Neural cell (in vitro differentiated cells): ENCODE measurements around the gene TNFRSF6B. TPM values are rescaled to one million over a fixed set of nuclear protein-coding genes. Genes with fewer than 3 reads are reported as not detected.
"Not testable (repeated sequence)": the region's sequence is repeated elsewhere in the genome, so short reads cannot be mapped to it uniquely, and the experiment has no call there.

Experiments
- H2AFZ ChIP-seq: fragments of 200-600, 300-800 bp; sonication (generic), shearing (Covaris generic); 2 replicates; pipeline ENCODE4 v1.6.0; 2014; ENCODE audit warnings: low read depth, mild to moderate bottlenecking, antibody characterized with exemption, low read length, moderate library complexity
- H3F3A ChIP-seq: fragments of 200-600 bp; shearing (Covaris generic); 2 replicates; pipeline ENCODE4 v1.6.1; 2016; ENCODE audit warnings: mild to moderate bottlenecking, moderate library complexity, mixed read lengths, antibody characterized with exemption, low read length; ENCODE audit not compliant: insufficient read depth, poor library complexity, severe bottlenecking
- H3K27ac ChIP-seq: fragments of 200-600, 300-800 bp; sonication (generic), shearing (Covaris generic); 2 replicates; pipeline ENCODE4 v1.5.1; 2014; ENCODE audit warnings: mild to moderate bottlenecking, low read length, moderate library complexity
- H3K27me3 ChIP-seq: fragments of 300-800, 200-600 bp; sonication (generic), shearing (Covaris generic); 2 replicates; pipeline ENCODE4 v1.6.0; 2014; ENCODE audit warnings: mild to moderate bottlenecking, low read depth, low read length, moderate library complexity; ENCODE audit not compliant: insufficient read depth
- H3K36me3 ChIP-seq: fragments of 300-800, 200-600 bp; sonication (generic), shearing (Covaris generic); 2 replicates; pipeline ENCODE4 v1.5.1; 2014; ENCODE audit warnings: mild to moderate bottlenecking, antibody characterized with exemption, low read length, moderate library complexity; ENCODE audit not compliant: insufficient read depth
- H3K4me2 ChIP-seq: fragments of 300-800, 200-600 bp; sonication (generic), shearing (Covaris generic); 2 replicates; pipeline ENCODE4 v1.6.0; 2014; ENCODE audit warnings: mild to moderate bottlenecking, low read length
- H3K4me3 ChIP-seq: fragments of 300-800, 200-600 bp; sonication (generic), shearing (Covaris generic); 2 replicates; pipeline ENCODE4 v1.5.1; 2014; ENCODE audit warnings: mild to moderate bottlenecking, low read length, moderate library complexity
- H3K79me2 ChIP-seq: fragments of 200-600 bp; shearing (Covaris generic); replicated peaks from 2 replicates; pipeline ENCODE4 v1.6.0; 2014; ENCODE audit warnings: mild to moderate bottlenecking, low read length, moderate library complexity; ENCODE audit not compliant: insufficient read depth
- H3K9ac ChIP-seq: fragments of 300-800, 200-600 bp; sonication (generic), shearing (Covaris generic); 2 replicates; pipeline ENCODE4 v1.6.1; 2016; ENCODE audit warnings: mild to moderate bottlenecking, low read length, mixed read lengths
- H3K9me2 ChIP-seq: fragments of 200-600 bp; shearing (Covaris generic); 2 replicates; pipeline ENCODE4 v1.6.1; 2016; ENCODE audit warnings: mild to moderate bottlenecking, low read length, mixed read lengths; ENCODE audit not compliant: insufficient read depth
- H3K9me3 ChIP-seq: fragments of 200-600, 300-800 bp; sonication (generic), shearing (Covaris generic); 2 replicates; pipeline ENCODE4 v1.6.1; 2016; ENCODE audit warnings: mild to moderate bottlenecking, mixed run types, low read length, moderate library complexity, mixed read lengths
- H4K20me1 ChIP-seq: fragments of 200-600 bp; shearing (Covaris generic); 2 replicates; pipeline ENCODE4 v1.6.1; 2016; ENCODE audit warnings: mild to moderate bottlenecking, mixed run types; ENCODE audit not compliant: insufficient read depth
- CTCF ChIP-seq: fragments of 450-650 bp; IDR thresholded peaks from 2 replicates; pipeline ENCODE4 v1.5.1; 2014; ENCODE audit warnings: antibody characterized with exemption, mild to moderate bottlenecking, moderate library complexity; ENCODE audit not compliant: poor library complexity, severe bottlenecking
- EP300 ChIP-seq: fragments of 450-650 bp; conservative IDR thresholded peaks from 2 replicates; pipeline ENCODE4 v1.6.1; 2014; ENCODE audit warnings: antibody characterized with exemption, mild to moderate bottlenecking, moderate library complexity; ENCODE audit not compliant: poor library complexity, severe bottlenecking
- EZH2 ChIP-seq: fragments of 200-600, 300-800 bp; shearing (Covaris generic), sonication (generic); IDR thresholded peaks from 2 replicates; pipeline ENCODE4 v1.6.1; 2014; ENCODE audit warnings: antibody characterized with exemption, low read length, borderline replicate concordance, mild to moderate bottlenecking; ENCODE audit not compliant: insufficient read depth, poor library complexity, severe bottlenecking
- MXI1 ChIP-seq: fragments of 450-650 bp; conservative IDR thresholded peaks from 2 replicates; pipeline ENCODE4 v1.6.1; 2014; ENCODE audit warnings: antibody characterized with exemption, mild to moderate bottlenecking; ENCODE audit not compliant: poor library complexity, severe bottlenecking
- POLR2AphosphoS5 ChIP-seq: IDR thresholded peaks from 2 replicates; pipeline ENCODE4 v1.6.1; 2012
- RAD21 ChIP-seq: fragments of 450-650 bp; conservative IDR thresholded peaks from 2 replicates; pipeline ENCODE4 v1.6.1; 2014; ENCODE audit warnings: antibody characterized with exemption, mild to moderate bottlenecking, moderate library complexity
- REST ChIP-seq: IDR thresholded peaks from 2 replicates; pipeline ENCODE4 v1.6.1; 2012; ENCODE audit warnings: borderline replicate concordance
- SMC3 ChIP-seq: fragments of 450-650 bp; conservative IDR thresholded peaks from 2 replicates; pipeline ENCODE4 v1.6.1; 2014; ENCODE audit warnings: antibody characterized with exemption, mild to moderate bottlenecking, moderate library complexity; ENCODE audit not compliant: poor library complexity
- TAF1 ChIP-seq: IDR thresholded peaks from 2 replicates; pipeline ENCODE4 v1.6.1; 2012; ENCODE audit warnings: low read depth
- polyA plus RNA-seq: library from polyadenylated mRNA; depleted of rRNA; stranded (reverse); fragments of >200 nt; gene quantifications from 2 replicates; pipeline ENCODE4 v1.2.3, GENCODE V29; 2014

The TNFRSF6B gene
- polyA plus RNA-seq, 1 donor from 2014 or later = 9.4 TPM

- Histone ChIP-seq H4K20me1 (no peaks in the 10 kb centered on the region), H3K4me2 (peak overlapping the region; percentile 78), H3K27me3 (no peaks in the 10 kb centered on the region), H2AFZ (peak overlapping the region; percentile 32), H3K27ac (peak overlapping the region; percentile 55), H3K79me2 (no peaks in the 10 kb centered on the region), H3K9me3 (no peaks in the 10 kb centered on the region), H3K4me3 (peak overlapping the region; percentile 86), H3F3A (no peaks in the 10 kb centered on the region), H3K9me2 (no peaks in the 10 kb centered on the region), H3K9ac (peak overlapping the region; percentile 64), H3K36me3 (no peaks in the 10 kb centered on the region)
- TF ChIP-seq EZH2 (no peak), RAD21 (no peak), EP300 (no peak), REST (no peak), POLR2AphosphoS5 (no peak), SMC3 (no peak), MXI1 (no peak), CTCF (no peak), TAF1 (no peak)
These were observed 37.7 kb upstream of the TNFRSF6B start for GRCh38 chr20:63658749-63659187.

- Histone ChIP-seq H2AFZ (no peak overlapping the region), H3K79me2 (no peaks in the 10 kb centered on the region), H3F3A (no peaks in the 10 kb centered on the region), H3K9me2 (no peaks in the 10 kb centered on the region), H3K4me2 (peak overlapping the region; percentile 78), H4K20me1 (no peaks in the 10 kb centered on the region), H3K9ac (peak overlapping the region; percentile 64), H3K9me3 (no peaks in the 10 kb centered on the region), H3K27me3 (no peaks in the 10 kb centered on the region), H3K36me3 (no peaks in the 10 kb centered on the region), H3K27ac (no peak overlapping the region), H3K4me3 (peak overlapping the region; percentile 86)
- TF ChIP-seq CTCF = no peak
- TF ChIP-seq POLR2AphosphoS5 = no peak
- TF ChIP-seq TAF1 = no peak
- no peak for TF ChIP-seq SMC3
- no peak for TF ChIP-seq MXI1
- TF ChIP-seq REST = no peak
- no peak for TF ChIP-seq RAD21
- TF ChIP-seq EP300 = no peak
- no peak for TF ChIP-seq EZH2
These were observed 37.1 kb upstream of the TNFRSF6B start for GRCh38 chr20:63659370-63659769.

- H3F3A ChIP-seq, H3K9me2 ChIP-seq, H2AFZ ChIP-seq, H3K4me2 ChIP-seq, H3K9me3 ChIP-seq, H3K27me3 ChIP-seq, H3K27ac ChIP-seq, H3K79me2 ChIP-seq, H3K36me3 ChIP-seq, H4K20me1 ChIP-seq, H3K4me3 ChIP-seq, H3K9ac ChIP-seq: not testable (repeated sequence)
These were observed 36.3 kb upstream of the TNFRSF6B start for GRCh38 chr20:63660174-63660573.
